GM19463 (cell line): ENCODE measurements around the gene DNAI7.

ENCODE experiments used
- ATAC-seq: cut with Tn5 transposase; IDR thresholded peaks from one replicate; pipeline ENCODE4 v1.9.1; 2021; ENCODE audit warnings: mild to moderate bottlenecking, moderate library complexity; ENCODE audit not compliant: unreplicated experiment

DNAI7 gene

DNA sequence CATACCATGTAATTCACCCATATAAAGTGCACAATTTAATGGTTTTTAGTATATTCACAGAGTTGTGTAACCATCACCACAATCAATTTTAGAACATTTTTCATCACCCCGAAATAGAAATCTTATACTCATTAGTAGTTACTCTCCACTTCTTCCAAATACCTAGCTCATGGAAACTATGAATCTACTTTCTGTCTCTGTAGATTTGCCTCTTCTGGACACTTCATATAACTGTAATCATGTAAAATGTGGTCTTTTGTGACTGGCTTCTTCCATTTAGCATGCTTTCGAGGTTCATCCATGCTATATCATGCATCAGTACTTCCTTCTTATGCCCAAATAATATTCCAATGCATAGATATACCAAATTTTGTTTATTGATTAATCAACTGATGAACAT lies 10.8 kb downstream of the DNAI7 start:
- ATAC-seq: no peak

DNA sequence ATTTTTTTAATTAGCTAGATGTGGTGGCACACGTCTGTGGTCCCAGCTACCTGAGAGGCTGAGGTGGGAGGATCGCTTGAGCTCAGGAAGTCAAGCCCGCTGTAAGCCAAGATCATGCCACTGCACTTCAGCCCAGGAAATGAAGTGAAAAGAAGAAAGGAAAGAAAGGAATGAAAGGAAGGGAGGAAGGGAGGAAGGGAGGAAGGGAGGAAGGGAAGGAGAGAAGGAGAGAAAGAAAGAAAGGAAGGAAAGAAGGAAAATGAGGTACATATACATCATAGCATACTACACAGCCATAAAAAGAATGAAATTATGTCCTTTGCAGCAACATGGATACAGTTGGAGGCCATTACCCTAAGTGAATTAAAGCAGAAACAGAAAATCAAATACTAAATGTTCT lies 12.2 kb downstream of the DNAI7 start:
- ATAC-seq: no peak

DNA sequence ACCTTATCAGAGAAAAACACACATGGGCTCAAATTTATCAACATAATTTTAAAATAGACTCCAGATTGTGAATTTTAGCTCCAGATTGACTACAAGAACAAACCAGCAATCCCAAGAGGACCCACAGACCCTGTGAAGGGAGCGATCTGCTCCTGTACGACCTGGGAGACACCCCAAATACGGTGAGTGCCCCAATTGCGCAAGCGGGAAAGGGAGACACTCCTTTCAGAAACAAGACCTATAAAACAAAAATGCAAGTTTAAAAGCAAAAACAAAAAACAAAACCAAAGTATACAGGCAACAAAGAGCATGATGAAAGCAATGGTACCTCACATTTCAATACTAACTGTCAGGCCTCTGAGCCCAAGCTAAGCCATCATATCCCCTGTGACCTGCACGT lies 32.1 kb downstream of the DNAI7 start:
- ATAC-seq: no peak

DNA sequence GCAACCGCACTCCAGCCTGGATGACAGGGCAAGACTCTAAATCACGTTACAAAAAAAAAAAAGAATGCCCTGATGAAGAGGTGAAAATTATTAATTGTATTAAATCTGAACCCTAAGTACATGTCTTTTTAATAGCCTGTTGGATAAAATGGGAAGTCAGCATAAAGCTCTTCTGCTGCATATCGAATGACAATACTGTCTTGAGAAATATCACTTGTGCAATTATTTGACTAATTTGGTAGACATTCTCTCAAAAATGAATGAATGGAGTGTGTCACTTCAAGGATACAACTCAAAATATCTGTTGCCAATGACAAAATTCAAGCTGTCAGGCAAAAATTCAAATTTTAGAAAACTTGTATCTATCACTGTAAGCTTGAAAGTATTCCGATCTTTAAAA lies 38.9 kb downstream of the DNAI7 start:
- ATAC-seq: no peak

DNA sequence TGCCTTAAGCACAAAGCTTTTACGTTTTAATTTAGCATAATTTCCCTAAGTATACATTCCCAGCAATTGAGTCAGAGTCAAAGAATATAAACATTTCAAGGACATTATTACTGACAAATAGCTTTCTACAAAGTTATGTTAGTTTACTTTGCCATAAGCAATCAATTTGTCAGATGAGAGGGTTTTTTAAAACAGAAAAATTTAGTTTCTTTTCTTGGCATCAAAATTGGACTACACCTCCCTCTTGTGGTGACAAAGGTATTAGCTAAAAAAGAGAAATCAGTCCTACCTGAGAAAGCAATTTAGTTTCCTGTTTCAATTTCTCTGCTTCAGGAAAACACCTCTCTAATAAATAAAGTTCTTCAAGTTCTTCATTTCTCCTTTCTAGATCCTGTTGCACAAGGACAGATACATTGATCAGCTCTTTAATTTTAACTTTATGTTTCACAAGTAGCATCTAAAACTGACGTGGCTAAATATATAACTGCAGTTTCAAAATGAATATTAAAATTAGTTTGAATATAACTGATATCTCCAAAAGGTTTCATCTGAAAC lies 39.9 kb downstream of the DNAI7 start:
- ATAC-seq: peak; percentile 46

DNA sequence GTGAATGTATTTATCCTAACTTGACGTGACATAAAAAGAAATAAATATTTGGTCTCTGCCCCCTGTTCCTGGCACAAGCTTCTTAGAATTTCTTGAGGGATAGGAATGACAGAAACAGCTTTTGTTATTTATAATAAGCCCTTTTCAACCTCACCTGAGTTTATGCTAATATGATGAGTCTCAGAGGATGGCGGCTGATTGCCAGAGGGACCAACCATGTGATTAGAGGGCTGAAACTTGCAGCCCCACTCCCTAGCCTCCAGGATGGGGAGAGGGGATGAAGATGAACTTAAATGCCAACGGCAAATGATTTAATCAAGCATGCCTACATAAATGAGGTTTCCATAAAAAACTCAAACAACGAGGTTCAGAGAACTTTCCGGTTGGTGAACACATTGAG lies 42.9 kb downstream of the DNAI7 start:
- ATAC-seq: no peak

DNA sequence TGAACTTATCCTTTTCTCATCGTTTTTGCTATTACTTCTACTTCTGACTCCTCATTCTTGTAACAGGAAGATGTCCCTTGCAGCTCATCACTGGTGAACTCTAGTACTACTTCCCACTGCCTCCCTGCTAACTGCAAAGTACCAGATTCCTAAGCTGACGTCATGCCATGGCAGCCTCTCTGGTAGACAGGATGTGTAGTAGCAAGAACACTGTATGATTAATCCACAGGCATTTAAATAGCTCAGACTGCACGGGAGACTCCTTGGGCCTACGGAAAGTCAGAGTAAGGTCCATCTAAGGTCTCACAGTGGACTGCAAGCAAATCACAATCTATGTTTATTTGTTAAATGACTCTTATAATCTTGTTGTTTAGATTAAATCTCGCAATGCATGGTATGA lies 43.5 kb downstream of the DNAI7 start:
- ATAC-seq: no peak

DNA sequence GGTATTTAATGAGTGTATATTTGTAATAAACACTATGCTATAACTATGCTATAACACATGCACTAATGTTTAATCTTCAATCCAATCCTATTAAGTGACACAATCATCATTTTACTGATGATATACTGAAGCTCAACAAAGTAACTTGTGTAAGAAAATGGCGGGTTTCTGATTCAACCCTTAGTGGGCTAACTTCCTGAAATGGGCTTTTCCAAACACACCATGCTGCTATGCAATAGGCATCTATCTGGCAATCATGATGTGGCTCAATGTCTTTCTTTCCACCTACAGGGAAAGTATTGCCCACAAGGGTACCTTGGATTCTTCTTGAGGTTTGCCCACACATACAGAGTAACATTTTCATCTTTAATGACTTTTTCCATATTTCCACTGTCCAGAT lies 48.3 kb downstream of the DNAI7 start:
- ATAC-seq: no peak

DNA sequence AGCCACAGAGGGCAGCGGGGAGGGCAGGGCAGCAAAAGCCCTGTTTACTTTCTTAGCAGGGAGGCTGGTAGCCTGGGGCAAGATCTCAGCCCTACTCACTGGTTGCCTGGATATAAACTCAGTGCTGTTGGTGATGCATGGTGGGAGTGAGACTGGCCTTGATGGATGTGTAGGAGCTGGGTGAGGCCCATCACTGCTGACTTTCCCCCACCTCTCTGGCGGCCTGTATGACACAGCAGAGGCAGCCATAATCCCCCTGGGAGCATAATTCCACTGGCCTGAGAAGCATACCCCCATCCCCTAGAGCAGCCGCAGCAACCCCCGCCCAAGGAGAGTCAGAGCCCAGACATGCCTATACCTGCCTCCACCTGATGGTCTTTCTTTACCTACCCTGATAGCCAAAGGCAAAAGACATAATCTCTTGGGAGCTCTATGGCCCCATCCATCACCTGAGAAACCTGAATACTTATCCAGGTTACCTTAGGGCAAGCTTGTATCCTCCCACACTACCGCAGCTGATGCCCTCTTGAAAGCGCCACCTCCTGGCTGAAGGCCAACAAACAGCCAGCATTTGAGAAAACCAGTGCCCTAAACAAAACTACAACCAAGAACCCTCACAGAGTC lies 59.3 kb downstream of the DNAI7 start:
- no peak for ATAC-seq

DNA sequence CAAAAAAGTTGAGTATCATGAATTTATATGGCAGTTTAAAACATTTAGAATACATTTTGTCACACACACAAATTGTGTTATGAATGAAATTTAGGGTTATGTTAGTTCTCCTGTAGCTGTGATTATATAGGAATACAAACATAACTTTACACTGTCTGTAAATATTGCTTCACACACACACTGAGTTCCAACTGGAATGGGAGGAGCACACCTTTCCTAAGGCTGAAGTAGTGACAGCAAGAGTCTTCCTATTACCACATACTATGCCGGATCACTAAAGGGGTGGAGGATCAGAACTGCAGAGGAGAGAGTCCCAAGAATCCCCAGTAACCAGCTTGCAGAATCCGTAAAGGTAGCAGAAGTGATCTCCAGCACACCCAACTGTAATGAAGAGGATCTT lies 63.7 kb downstream of the DNAI7 start:
- ATAC-seq: no peak

DNA sequence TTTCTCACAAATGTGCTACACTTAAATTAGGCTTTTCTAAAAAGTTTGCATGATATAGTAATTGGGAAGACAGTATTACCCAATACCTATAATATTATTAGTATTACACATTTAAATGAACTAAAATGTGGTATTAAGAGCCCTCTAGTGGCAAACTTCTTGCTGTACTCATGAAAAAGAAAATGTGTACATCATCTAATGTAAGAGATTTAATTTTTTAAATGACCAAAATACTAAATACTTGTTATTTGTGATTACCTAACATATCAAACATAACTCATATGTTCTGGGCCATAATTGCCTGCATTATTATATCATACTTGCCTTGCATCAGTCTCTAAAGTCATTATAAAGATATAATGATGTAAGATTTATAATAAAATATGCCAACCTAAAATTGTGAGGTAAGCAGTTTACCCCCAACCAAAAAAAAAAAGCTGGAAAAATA lies 64.2 kb downstream of the DNAI7 start:
- ATAC-seq: no peak

DNA sequence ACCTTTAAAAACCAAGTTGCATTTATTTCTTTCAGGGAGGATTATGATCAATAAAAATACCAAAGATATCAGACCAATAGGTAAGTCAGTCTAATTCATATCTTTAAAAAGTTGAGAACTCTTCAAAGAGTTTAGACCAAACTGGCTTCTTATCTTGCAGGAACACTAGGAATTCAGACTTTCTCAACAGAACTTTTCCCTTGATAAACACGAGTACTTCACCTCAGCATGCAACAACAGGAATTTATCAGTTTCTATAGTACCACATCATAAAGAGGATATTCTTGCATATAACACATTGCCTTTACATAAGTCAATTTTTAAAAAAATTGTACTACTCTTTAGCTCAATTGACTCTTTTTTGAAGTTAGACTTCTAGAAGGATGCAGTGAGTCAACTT lies 68.2 kb downstream of the DNAI7 start:
- no peak for ATAC-seq

DNA sequence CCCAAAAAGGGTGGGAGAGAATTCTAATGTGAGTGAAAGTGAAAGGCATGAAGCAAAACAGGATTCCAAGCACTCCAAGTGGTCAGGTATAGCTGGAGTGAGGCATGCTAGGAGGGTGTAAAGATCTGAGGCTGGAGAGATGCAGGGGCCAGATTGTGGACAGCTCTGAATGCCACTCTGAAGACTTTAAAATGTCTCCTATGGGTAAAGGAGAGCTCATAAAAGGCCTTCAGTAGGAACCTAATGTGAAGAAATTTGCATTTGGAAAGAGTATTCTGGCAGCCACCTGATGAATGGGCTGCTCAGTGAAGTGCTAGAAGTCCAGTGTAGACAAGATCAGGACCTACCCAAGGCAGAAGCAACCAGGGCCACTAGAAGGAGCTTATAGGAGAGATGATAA lies 68.9 kb downstream of the DNAI7 start:
- no peak for ATAC-seq

DNA sequence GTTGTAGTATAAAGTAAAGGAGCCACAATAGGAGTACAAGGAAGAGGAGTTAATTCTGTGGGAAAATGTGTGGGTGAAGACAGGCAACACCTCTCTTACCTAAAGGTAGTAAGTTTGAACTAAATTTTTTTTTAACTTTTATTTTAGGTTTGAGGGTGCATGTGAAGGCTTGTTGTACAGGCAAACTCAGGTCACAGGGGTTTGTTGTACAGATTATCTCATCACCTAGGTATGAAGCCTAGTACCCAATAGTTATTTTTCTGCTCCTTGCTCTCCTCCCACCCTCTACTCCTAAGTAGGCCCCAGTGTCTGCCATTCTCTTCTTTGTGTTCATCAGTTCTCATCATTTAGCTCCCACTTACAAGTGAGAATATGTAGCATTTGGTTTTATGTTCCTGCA lies 70.5 kb downstream of the DNAI7 start:
- ATAC-seq: no peak

DNA sequence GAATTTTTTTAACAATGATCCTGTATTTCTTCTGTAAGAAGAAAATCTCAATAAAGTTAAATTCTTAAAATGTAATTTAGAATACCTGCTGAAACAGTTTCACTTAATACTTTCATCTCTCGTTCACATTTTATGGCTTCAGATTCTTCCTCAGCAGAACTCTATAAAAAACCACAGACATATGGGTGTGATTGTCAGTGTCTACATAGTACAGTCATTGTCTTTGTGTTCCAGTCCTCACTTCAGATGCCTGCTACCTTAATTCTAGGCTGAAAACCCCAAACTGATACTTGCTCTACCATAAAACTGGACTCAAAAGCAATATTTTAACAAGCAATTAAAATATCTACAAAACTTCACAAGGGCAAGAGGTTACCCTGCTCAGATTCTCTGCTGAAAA lies 71.8 kb downstream of the DNAI7 start:
- ATAC-seq: no peak

DNA sequence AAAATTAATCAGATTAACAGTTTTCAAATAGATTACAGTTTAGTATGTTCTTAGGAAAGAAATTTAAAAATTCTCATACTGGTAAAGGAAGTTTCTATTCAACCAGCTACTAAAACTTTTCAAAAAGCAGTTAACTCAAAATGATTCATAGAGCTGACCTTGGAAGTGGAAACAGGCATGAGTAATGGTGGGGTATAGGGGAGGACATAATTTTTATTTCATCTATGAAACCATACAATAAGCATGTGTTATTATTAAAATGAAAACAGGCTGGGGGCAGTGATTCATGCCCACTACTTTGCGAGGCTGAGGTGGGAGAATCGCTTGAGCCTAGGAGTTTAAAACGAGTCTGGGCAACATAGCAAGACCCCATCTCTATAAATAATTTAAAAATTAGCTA lies 73.0 kb downstream of the DNAI7 start:
- no peak for ATAC-seq

DNA sequence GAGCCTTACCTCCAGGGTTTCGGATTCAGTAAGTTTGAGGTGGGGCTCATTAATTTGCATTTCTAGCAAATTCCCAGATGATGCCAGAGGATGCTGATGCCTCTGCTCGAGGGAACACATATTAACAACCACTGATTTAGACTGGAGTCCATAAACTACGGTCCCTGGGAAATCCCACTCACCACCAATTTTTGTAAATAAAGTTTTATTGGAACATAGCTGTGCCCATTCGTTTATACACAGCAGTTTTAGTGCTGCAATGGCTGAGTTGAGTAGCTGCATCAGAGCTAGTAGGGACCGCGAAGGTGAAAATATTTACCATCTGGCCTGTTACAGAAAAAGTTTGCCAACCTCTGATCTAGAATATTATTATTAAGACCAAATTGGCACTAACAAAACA lies 73.8 kb downstream of the DNAI7 start:
- no peak for ATAC-seq

DNA sequence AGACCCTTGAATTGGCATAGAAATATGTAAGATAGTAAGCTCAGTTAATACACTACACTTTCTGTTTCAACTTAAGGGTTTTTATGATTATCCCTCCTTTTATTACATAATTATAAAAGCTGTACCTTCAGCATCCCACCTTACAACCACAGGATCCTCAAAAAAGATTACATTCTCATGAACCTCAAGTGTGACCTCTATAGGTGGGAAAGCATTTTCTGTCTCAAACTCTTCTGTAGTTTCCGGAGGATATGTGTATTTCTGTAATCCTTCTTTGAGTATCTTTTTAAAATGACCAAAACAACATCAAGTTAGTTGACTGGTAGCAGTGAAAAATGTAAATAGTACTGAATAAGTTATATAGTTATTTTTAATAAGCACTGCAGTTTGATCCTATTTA lies 75.9 kb downstream of the DNAI7 start:
- no peak for ATAC-seq

DNA sequence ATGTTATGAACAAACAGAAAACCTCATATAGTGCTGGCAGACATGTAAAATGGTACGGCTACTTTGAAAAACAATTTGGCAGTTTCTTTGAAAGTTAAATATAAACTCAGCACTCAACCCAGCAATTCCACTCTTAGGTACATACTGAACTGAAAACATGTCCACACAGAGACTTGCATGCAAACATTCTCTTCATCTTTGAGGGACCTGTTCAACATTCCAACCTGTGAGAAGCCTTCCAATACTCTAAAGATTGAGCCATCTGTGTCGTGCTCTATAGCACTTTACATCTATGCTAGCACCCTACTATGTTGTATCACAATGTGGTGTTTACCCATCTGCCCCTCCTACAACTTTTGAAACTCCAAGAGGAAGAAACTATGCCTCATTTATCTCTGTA lies 79.3 kb downstream of the DNAI7 start:
- no peak for ATAC-seq

DNA sequence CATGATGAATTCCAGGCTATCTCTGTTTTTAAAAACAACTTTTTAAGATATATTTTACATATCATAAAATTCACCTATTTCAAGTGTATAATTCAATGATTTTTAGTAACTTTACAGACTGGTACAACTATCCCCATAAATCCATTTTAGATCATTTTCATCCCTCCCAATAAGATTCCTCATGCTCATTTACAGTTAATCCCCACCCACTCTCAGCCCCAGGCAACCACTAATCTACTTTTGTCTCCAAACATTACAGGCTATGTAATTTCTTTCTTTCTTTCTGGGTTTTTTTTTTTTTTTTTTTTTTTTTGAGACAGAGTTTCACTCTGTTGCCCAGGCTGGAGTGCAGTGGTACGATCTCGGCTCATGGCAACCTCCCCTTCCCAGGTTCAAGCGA lies 81.3 kb downstream of the DNAI7 start:
- ATAC-seq: no peak

DNA sequence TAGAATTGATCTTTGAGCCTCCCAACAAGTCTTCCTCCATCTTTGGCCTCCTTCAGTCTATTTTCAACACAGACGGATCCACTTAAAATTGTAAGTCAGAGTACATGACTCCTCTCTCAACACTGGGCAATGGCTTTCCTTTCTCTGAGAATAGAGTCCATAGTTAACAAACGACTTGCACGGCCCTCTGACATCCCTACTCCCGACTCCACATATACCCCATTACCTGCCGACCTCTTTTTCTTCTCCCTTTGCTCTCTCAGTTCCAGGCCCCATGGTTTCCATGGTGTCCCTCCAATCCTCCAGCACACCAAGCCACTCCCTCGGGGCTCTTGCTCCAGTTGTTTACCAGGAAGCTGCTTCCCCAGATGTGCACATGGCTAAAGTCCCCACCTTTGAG lies 84.7 kb downstream of the DNAI7 start:
- no peak for ATAC-seq

DNA sequence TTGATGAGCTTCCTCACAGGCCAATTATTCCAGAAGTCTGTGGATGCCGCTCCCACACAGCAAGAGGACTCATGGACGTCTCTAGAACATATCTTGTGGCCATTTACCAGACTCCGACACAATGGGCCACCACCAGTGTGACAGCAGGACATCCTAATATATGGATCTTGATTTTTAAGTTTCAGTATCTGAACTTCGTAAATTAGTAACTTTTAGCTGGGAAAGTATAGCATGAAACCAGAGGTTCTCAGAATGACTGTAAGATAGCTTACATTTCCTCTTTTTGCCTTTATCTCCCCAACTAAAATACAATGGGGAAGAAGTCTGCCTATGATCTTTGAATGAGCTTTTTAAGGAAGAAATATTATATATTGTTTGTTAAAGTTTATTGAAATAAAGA lies 87.0 kb downstream of the DNAI7 start:
- ATAC-seq: peak; percentile 95

DNA sequence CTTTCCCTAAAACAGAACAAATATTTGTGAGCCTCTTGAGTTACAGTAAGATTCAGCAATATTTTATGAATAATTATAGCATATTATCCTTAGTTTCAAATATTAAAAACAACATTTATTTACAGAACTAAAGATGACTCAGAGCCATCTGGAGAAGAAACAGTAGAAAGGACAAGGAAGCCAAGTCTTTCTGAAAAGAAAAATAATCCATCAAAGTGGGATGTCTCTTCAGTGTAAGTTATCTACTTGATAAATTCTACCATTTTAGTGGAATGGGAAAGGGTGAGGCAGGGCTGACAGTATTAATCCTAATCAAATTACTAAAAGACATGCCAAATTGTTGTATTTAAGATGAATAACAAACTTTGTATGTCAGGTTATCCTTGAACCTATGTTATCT lies 88.1 kb downstream of the DNAI7 start:
- ATAC-seq: no peak
